ENCODE data around the gene ANKRD42.

DNA sequence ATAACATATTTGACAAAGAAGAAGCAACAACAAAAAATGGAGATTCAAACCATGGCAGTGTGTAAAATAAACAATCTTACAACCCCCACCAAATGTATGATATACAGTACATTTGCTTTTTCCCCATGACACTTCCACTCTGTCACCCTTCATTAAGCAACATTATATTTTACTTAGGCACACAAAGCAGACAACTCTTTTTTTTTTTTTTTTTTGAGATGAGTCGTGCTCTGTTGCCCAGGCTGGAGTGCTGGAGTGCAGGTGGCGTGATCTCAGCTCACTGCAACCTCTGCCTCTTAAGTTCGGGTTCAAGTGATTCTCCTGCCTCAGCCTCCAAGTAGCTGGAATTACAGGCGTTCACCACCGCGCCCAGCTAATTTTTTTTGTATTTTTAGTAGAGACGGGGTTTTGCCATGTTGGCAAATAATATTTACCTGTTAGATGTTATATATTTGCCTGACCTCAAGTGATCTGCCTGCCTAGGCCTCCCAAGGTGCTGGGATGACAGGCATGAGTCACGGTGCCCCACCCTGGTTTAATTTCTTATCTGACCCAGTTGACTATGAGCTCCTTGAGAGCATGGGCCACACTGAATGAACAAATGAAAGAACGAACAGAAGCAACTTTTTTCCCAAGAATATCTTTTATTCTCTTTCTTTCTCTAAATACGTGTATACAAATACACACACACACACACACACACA, 42.1 kb upstream of the ANKRD42 start:
- TF ChIP-seq, protein P1, sequence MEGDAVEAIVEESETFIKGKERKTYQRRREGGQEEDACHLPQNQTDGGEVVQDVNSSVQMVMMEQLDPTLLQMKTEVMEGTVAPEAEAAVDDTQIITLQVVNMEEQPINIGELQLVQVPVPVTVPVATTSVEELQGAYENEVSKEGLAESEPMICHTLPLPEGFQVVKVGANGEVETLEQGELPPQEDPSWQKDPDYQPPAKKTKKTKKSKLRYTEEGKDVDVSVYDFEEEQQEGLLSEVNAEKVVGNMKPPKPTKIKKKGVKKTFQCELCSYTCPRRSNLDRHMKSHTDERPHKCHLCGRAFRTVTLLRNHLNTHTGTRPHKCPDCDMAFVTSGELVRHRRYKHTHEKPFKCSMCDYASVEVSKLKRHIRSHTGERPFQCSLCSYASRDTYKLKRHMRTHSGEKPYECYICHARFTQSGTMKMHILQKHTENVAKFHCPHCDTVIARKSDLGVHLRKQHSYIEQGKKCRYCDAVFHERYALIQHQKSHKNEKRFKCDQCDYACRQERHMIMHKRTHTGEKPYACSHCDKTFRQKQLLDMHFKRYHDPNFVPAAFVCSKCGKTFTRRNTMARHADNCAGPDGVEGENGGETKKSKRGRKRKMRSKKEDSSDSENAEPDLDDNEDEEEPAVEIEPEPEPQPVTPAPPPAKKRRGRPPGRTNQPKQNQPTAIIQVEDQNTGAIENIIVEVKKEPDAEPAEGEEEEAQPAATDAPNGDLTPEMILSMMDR (IDR thresholded peaks at IDR 0.05) = no peak
- no peak for TF ChIP-seq POLR2A (IDR thresholded peaks at IDR 0.05)

All from transverse colon (tissue), 3 donors.